HEK293 (cell line): ENCODE measurements around the gene MUS81.

Source experiments
- ZBTB11 ChIP-seq: fragments of 450-650 bp; formaldehyde crosslinking; conservative IDR thresholded peaks from 2 replicates; pipeline ENCODE4 v1.5.1; 2016; ENCODE audit warnings: low read depth, missing biosample characterization, missing genetic modification characterization
- ZBTB20 ChIP-seq: fragments of 450-650 bp; formaldehyde crosslinking; IDR thresholded peaks from 2 replicates; pipeline ENCODE4 v1.5.1; 2016; ENCODE audit warnings: missing biosample characterization, missing genetic modification characterization
- ZBTB21 ChIP-seq: fragments of 450-650 bp; formaldehyde crosslinking; IDR thresholded peaks from 2 replicates; pipeline ENCODE4 v1.5.1; 2017; ENCODE audit warnings: missing biosample characterization, missing genetic modification characterization
- ZFP41 ChIP-seq: fragments of 450-650 bp; formaldehyde crosslinking; IDR thresholded peaks from 2 replicates; pipeline ENCODE4 v1.5.1; 2016; ENCODE audit warnings: missing biosample characterization, missing genetic modification characterization, borderline replicate concordance
- ZIC2 ChIP-seq: fragments of 450-650 bp; formaldehyde crosslinking; IDR thresholded peaks from 2 replicates; pipeline ENCODE4 v1.5.1; 2016; ENCODE audit warnings: missing biosample characterization, missing genetic modification characterization
- ZNF121 ChIP-seq: fragments of 450-650 bp; formaldehyde crosslinking; IDR thresholded peaks from 2 replicates; pipeline ENCODE4 v1.5.1; 2016; ENCODE audit warnings: missing biosample characterization, missing genetic modification characterization
- ZNF169 ChIP-seq: fragments of 450-650 bp; formaldehyde crosslinking; IDR thresholded peaks from 2 replicates; pipeline ENCODE4 v1.5.1; 2016; ENCODE audit warnings: missing biosample characterization, missing genetic modification characterization
- ZNF175 ChIP-seq: fragments of 450-650 bp; formaldehyde crosslinking; IDR thresholded peaks from 2 replicates; pipeline ENCODE4 v1.5.1; 2016; ENCODE audit warnings: missing biosample characterization, missing genetic modification characterization
- ZNF184 ChIP-seq: fragments of 450-650 bp; IDR thresholded peaks from 2 replicates; pipeline ENCODE4 v1.5.1; 2018; ENCODE audit warnings: missing biosample characterization, mild to moderate bottlenecking, missing genetic modification characterization
- ZNF239 ChIP-seq: fragments of 450-650 bp; formaldehyde crosslinking; IDR thresholded peaks from 2 replicates; pipeline ENCODE4 v1.5.1; 2016; ENCODE audit warnings: missing biosample characterization, missing genetic modification characterization
- ZNF248 ChIP-seq: fragments of 450-650 bp; formaldehyde crosslinking; IDR thresholded peaks from 2 replicates; pipeline ENCODE4 v1.5.1; 2017; ENCODE audit warnings: missing biosample characterization, missing genetic modification characterization
- ZNF280D ChIP-seq: fragments of 450-650 bp; formaldehyde crosslinking; IDR thresholded peaks from 2 replicates; pipeline ENCODE4 v1.5.1; 2016; ENCODE audit warnings: missing biosample characterization, missing genetic modification characterization
- ZNF292 ChIP-seq: fragments of 450-650 bp; formaldehyde crosslinking; IDR thresholded peaks from 2 replicates; pipeline ENCODE4 v1.5.1; 2016; ENCODE audit warnings: low read depth, missing biosample characterization, missing genetic modification characterization, borderline replicate concordance
- ZNF404 ChIP-seq: fragments of 450-650 bp; formaldehyde crosslinking; IDR thresholded peaks from 2 replicates; pipeline ENCODE4 v1.5.1; 2017; ENCODE audit warnings: missing biosample characterization, missing genetic modification characterization
- ZNF433 ChIP-seq: fragments of 450-650 bp; formaldehyde crosslinking; IDR thresholded peaks from 2 replicates; pipeline ENCODE4 v1.5.1; 2016; ENCODE audit warnings: missing biosample characterization, missing genetic modification characterization, low read depth
- ZNF48 ChIP-seq: fragments of 450-650 bp; formaldehyde crosslinking; IDR thresholded peaks from 2 replicates; pipeline ENCODE4 v1.5.1; 2016; ENCODE audit warnings: missing biosample characterization, missing genetic modification characterization
- ZNF530 ChIP-seq: fragments of 450-650 bp; formaldehyde crosslinking; IDR thresholded peaks from 2 replicates; pipeline ENCODE4 v1.5.1; 2016; ENCODE audit warnings: low read depth, missing biosample characterization, missing genetic modification characterization
- ZNF639 ChIP-seq: fragments of 450-650 bp; formaldehyde crosslinking; IDR thresholded peaks from 2 replicates; pipeline ENCODE4 v1.5.1; 2016; ENCODE audit warnings: missing biosample characterization, missing genetic modification characterization
- ZNF670 ChIP-seq: fragments of 450-650 bp; formaldehyde crosslinking; IDR thresholded peaks from 2 replicates; pipeline ENCODE4 v1.5.1; 2016; ENCODE audit warnings: missing biosample characterization, missing genetic modification characterization, low read depth
- ZNF692 ChIP-seq: fragments of 450-650 bp; formaldehyde crosslinking; IDR thresholded peaks from 2 replicates; pipeline ENCODE4 v1.5.1; 2016; ENCODE audit warnings: missing biosample characterization, missing genetic modification characterization
- ZSCAN4 ChIP-seq: fragments of 450-650 bp; formaldehyde crosslinking; IDR thresholded peaks from 2 replicates; pipeline ENCODE4 v1.5.1; 2017; ENCODE audit warnings: missing biosample characterization, missing genetic modification characterization
- ZSCAN5A ChIP-seq: fragments of 450-650 bp; formaldehyde crosslinking; IDR thresholded peaks from 2 replicates; pipeline ENCODE4 v1.5.1; 2016; ENCODE audit warnings: missing biosample characterization, missing genetic modification characterization
- ZXDB ChIP-seq: fragments of 450-650 bp; formaldehyde crosslinking; IDR thresholded peaks from 2 replicates; pipeline ENCODE4 v1.5.1; 2016; ENCODE audit warnings: missing biosample characterization, missing genetic modification characterization

MUS81 gene

GRCh38 chr11:65890324-65891218 is 30.3 kb downstream of the MUS81 start, which contains the start of gene CCDC85B (continued):
- TF ChIP-seq ZNF280D (tag by site-specific recombination) (no peak), ZNF169 (no peak), ZNF670 (tag by site-specific recombination) (no peak), ZBTB20 (tag by site-specific recombination) (no peak), ZFP41 (tag by site-specific recombination) (no peak), ZNF292 (no peak), ZNF433 (tag by site-specific recombination) (no peak), ZBTB21 (tag by site-specific recombination) (no peak), ZBTB11 (no peak), ZNF248 (tag by site-specific recombination) (no peak), ZNF48 (tag by site-specific recombination) (no peak), ZNF175 (tag by site-specific recombination) (no peak), ZNF692 (tag by site-specific recombination) (0 out of 2 replicates have a peak, but pooled peaks have one; percentile 30), ZXDB (no peak), ZIC2 (no peak), ZNF121 (no peak), ZSCAN4 (tag by site-specific recombination) (no peak), ZNF530 (tag by site-specific recombination) (no peak), ZNF239 (tag by site-specific recombination) (no peak), ZNF184 (tag by site-specific recombination) (no peak), ZNF639 (no peak), ZSCAN5A (tag by site-specific recombination) (peak; percentile 79; the same call in 1 of the 2 replicates), ZNF404 (no peak)
